HepG2 (cell line): ENCODE data around the gene HOXC11. TPM values are rescaled to one million over a fixed set of nuclear protein-coding genes. Genes with fewer than 3 reads are reported as not detected.

Experiments used
- microRNA counts: library from miRNA; unstranded; fragments of <30 nt; microRNA quantifications from one replicate; lab custom pipeline; 2015
- microRNA-seq: library from miRNA; unstranded; fragments of <30 nt; microRNA quantifications from one replicate; pipeline ENCODE4, GENCODE V29; 2020
- polyA plus RNA-seq, 8 experiments: library from polyadenylated mRNA; depleted of rRNA in 3 of 8; stranded (reverse) in 7 of 8; unstranded in 1 of 8; fragments of >200 nt; fragmentation: Illumina TruSeq in 4 of 8; extraction: Trizol in 4 of 8; gene quantifications; 2 replicates each; pipeline versions ENCODE4 v1.2.1 to v1.2.3, GENCODE V29; 2011 to 2016; ENCODE audit warnings: low read depth in 4 of 8, missing spikeins in 1 of 8, mixed read lengths in 1 of 8; ENCODE audit not compliant: insufficient read depth in 1 of 8
- small RNA-seq, 3 experiments: library from RNA; depleted of rRNA; stranded (forward); fragments of <200 nt; gene quantifications; one replicate each; pipeline ENCODE3, GENCODE V24; 2012; ENCODE audit warnings: low read depth in 2 of 3, low replicate concordance in 1 of 3; ENCODE audit not compliant: insufficient read length in 3 of 3, insufficient read depth in 2 of 3
- total RNA-seq, 5 experiments: library from RNA; depleted of rRNA; stranded (reverse); fragments of >200 nt; fragmentation: Illumina TruSeq; extraction: Trizol; gene quantifications; 2 replicates each; pipeline ENCODE4 v1.2.3, GENCODE V29; 2016; ENCODE audit warnings: low read depth in 1 of 5

Gene HOXC11
- total and polyA plus RNA-seq, 2 of the 13 experiments (the other 11 are each of a cell fraction or from before 2014, with no cell fraction given) = not detected

MicroRNAs within 50 kb of the gene (microRNA counts, 767-probe panel; counts per million panel counts)
- not detected for microRNA hsa-miR-196a-5p (lab: Ali Mortazavi, UCI)

Small RNAs within 50 kb of the gene (microRNA-seq; reads per million reads assigned to microRNA genes)
- gene MIR196A2 = 1.5 reads per million

Small RNAs within 50 kb of the gene (small RNA-seq; reads per million reads assigned to genes)
- gene AC012531.3 = 0 reads per million in 3 experiments
- 0 reads per million in 3 experiments for gene AC012531.4
- 0 reads per million in 3 experiments for gene MIR196A2
- 0 reads per million in 3 experiments for gene RF01905
- 0 reads per million in 3 experiments for gene RF01906

Other genes starting within 250 kb of the HOXC11 start
- gene CALCOCO1, start 245.7 kb upstream of the HOXC11 start, total RNA-seq (2016; rRNA removed; fragmentation: Illumina TruSeq; extraction: Trizol) = 4.9 and 7.7 TPM in 2 replicates
- gene CALCOCO1, start 245.7 kb upstream of the HOXC11 start, polyA plus RNA-seq (2011; rRNA removed) = 47.7 and 57.2 TPM in 2 replicates
- not detected in 2 replicates for gene CISTR, start 221.1 kb upstream of the HOXC11 start, total RNA-seq (2016; rRNA removed; fragmentation: Illumina TruSeq; extraction: Trizol)
- not detected in 2 replicates for gene CISTR, start 221.1 kb upstream of the HOXC11 start, polyA plus RNA-seq (2011; rRNA removed)
- gene HOXC13, start 34.3 kb upstream of the HOXC11 start, total RNA-seq (2016; rRNA removed; fragmentation: Illumina TruSeq; extraction: Trizol) = 0.07 TPM in 2 replicates
- gene HOXC13, start 34.3 kb upstream of the HOXC11 start, polyA plus RNA-seq (2011; rRNA removed) = not detected in 2 replicates
- not detected in 2 replicates for gene HOXC12, start 18.2 kb upstream of the HOXC11 start, total RNA-seq (2016; rRNA removed; fragmentation: Illumina TruSeq; extraction: Trizol)
- gene HOXC12, start 18.2 kb upstream of the HOXC11 start, polyA plus RNA-seq (2011; rRNA removed) = not detected in 2 replicates
- not detected in 2 replicates for gene HOTAIR, start 1.8 kb downstream of the HOXC11 start, total RNA-seq (2016; rRNA removed; fragmentation: Illumina TruSeq; extraction: Trizol)
- gene HOTAIR, start 1.8 kb downstream of the HOXC11 start, polyA plus RNA-seq (2011; rRNA removed) = not detected in 2 replicates
- not detected in 2 replicates for gene HOXC10, start 12.0 kb downstream of the HOXC11 start, total RNA-seq (2016; rRNA removed; fragmentation: Illumina TruSeq; extraction: Trizol)
- not detected in 2 replicates for gene HOXC10, start 12.0 kb downstream of the HOXC11 start, polyA plus RNA-seq (2011; rRNA removed)
- 0.94 and 1.1 TPM in 2 replicates for gene HOXC9, start 27.0 kb downstream of the HOXC11 start, total RNA-seq (2016; rRNA removed; fragmentation: Illumina TruSeq; extraction: Trizol)
- gene HOXC9, start 27.0 kb downstream of the HOXC11 start, polyA plus RNA-seq (2011; rRNA removed) = 0.10 and 0.11 TPM in 2 replicates
- gene HOXC8, start 35.9 kb downstream of the HOXC11 start, total RNA-seq (2016; rRNA removed; fragmentation: Illumina TruSeq; extraction: Trizol) = not detected in 2 replicates
- gene HOXC8, start 35.9 kb downstream of the HOXC11 start, polyA plus RNA-seq (2011; rRNA removed) = 0.04 TPM in 1 of 2 replicates, not detected in the other
- gene HOXC6, start 55.3 kb downstream of the HOXC11 start, total RNA-seq (2016; rRNA removed; fragmentation: Illumina TruSeq; extraction: Trizol) = not detected in 2 replicates
- not detected in 2 replicates for gene HOXC6, start 55.3 kb downstream of the HOXC11 start, polyA plus RNA-seq (2011; rRNA removed)
- gene HOXC5, start 59.9 kb downstream of the HOXC11 start, total RNA-seq (2016; rRNA removed; fragmentation: Illumina TruSeq; extraction: Trizol) = not detected in 2 replicates
- not detected in 2 replicates for gene HOXC5, start 59.9 kb downstream of the HOXC11 start, polyA plus RNA-seq (2011; rRNA removed)
- gene HOXC4, start 80.7 kb downstream of the HOXC11 start, total RNA-seq (2016; rRNA removed; fragmentation: Illumina TruSeq; extraction: Trizol) = not detected in 2 replicates
- gene HOXC4, start 80.7 kb downstream of the HOXC11 start, polyA plus RNA-seq (2011; rRNA removed) = not detected in 2 replicates
- 35.6 and 36.9 TPM in 2 replicates for gene SMUG1, start 215.9 kb downstream of the HOXC11 start, total RNA-seq (2016; rRNA removed; fragmentation: Illumina TruSeq; extraction: Trizol)
- 31.9 and 36.1 TPM in 2 replicates for gene SMUG1, start 215.9 kb downstream of the HOXC11 start, polyA plus RNA-seq (2011; rRNA removed)